ENCODE measurements around the gene PPM1H.
"Not testable (repeated sequence)": the region's sequence is repeated elsewhere in the genome, so short reads cannot be mapped to it uniquely, and the experiment has no call there.

The PPM1H gene

GRCh38 chr12:62730649-62731048 lies 204.3 kb downstream of the PPM1H start:
- DNase-seq (ENCODE audit: extremely low spot score) = no peak
- ChIA-PET POLR2A (no interaction called here), CTCF (interaction anchor here (1.1 to 2.8 kb wide), 3 partner anchors 15 to 20 kb away, joined by 3 to 7 read pairs (median 5); no protein-coding TSS in a partner anchor)
- TF ChIP-seq CTCF (IDR thresholded peaks at IDR 0.05; ENCODE audit: control extremely low read depth, extremely low read depth, low read depth, missing control alignments) = no peak

- DNase-seq (ENCODE audit: extremely low spot score); POLR2A ChIA-PET: not testable (repeated sequence)
- CTCF ChIA-PET = interaction anchor here (0.7 to 2.8 kb wide), 5 partner anchors 11 to 19 kb away, joined by 3 to 7 read pairs (median 4); no protein-coding TSS in a partner anchor
Observed at GRCh38 chr12:62729579-62730544, 205.1 kb downstream of the PPM1H start.

GRCh38 chr12:62728741-62729140 lies 206.2 kb downstream of the PPM1H start:
- TF ChIP-seq CTCF (IDR thresholded peaks at IDR 0.05; ENCODE audit: control extremely low read depth, extremely low read depth, low read depth, missing control alignments) = no peak
- no peak for DNase-seq (ENCODE audit: extremely low spot score)
- CTCF ChIA-PET = interaction anchor here (0.7 to 2.8 kb wide), 4 partner anchors 10 to 24 kb away, joined by 3 to 7 read pairs (median 4); no protein-coding TSS in a partner anchor
- POLR2A ChIA-PET = no interaction called here

GRCh38 chr12:62726471-62726980 lies 208.4 kb downstream of the PPM1H start:
- ChIA-PET CTCF (no interaction called here), POLR2A (no interaction called here)
- TF ChIP-seq CTCF (IDR thresholded peaks at IDR 0.05; ENCODE audit: control extremely low read depth, extremely low read depth, low read depth, missing control alignments) = no peak
- no peak for DNase-seq (ENCODE audit: extremely low spot score)

GRCh38 chr12:62725781-62726180 lies 209.2 kb downstream of the PPM1H start:
- DNase-seq (ENCODE audit: extremely low spot score) = no peak
- ChIA-PET POLR2A (no interaction called here), CTCF (no interaction called here)
- TF ChIP-seq CTCF (IDR thresholded peaks at IDR 0.05; ENCODE audit: control extremely low read depth, extremely low read depth, low read depth, missing control alignments) = no peak

- POLR2A ChIA-PET = no interaction called here
- DNase-seq (ENCODE audit: extremely low spot score) = no peak
- TF ChIP-seq CTCF (IDR thresholded peaks at IDR 0.05; ENCODE audit: control extremely low read depth, extremely low read depth, low read depth, missing control alignments) = no peak
- CTCF ChIA-PET = interaction anchor here (1.2 to 2.4 kb wide), 2 partner anchors 17 to 76 kb away, joined by 3 to 7 read pairs; no protein-coding TSS in a partner anchor
Observed at GRCh38 chr12:62724947-62725451, 210.0 kb downstream of the PPM1H start.
